ENCODE results near the gene NDUFB10. TPM values are rescaled to one million over a fixed set of nuclear protein-coding genes. Genes with fewer than 3 reads are reported as not detected.

Gene NDUFB10
- total and polyA plus RNA-seq, 2 donors from 2014 or later, result 123 to 432 TPM

GRCh38 chr16:1984347-1985225 lies 25.2 kb downstream of the NDUFB10 start:
- FAIRE-seq (no peak), DNase-seq (peak in 3 of 5 donors; percentile 29 to 84 (median 45))
- H3K9me3 ChIP-seq (ENCODE audit: control insufficient read depth in 2 of 3, insufficient read depth in 1 of 3, low read length in 3 of 3), result no peaks in the 10 kb centered on the region
- peaks cover 0 to 12% (median 8%) of the 10 kb centered on the region in 3 donors for H3K36me3 ChIP-seq (ENCODE audit: control insufficient read depth in 2 of 3, insufficient read depth in 3 of 3, low read length in 3 of 3)
- H3K27me3 ChIP-seq (ENCODE audit: control insufficient read depth, insufficient read depth, low read length), result peaks cover 43% of the 10 kb centered on the region
- H3K9ac ChIP-seq (ENCODE audit: low read length in 3 of 3), result peak overlapping the region in 2 of 3 donors; percentile 8 to 67
- H3K4me1 ChIP-seq (ENCODE audit: control insufficient read depth in 2 of 3, insufficient read depth in 2 of 3, low read depth in 1 of 3, low read length in 3 of 3), result peaks cover 0 to 21% (median 8%) of the 10 kb centered on the region in 3 donors
- intact Hi-C loops (cut with DNase I), result no loop called here
- H3K4me3 ChIP-seq (ENCODE audit: low read length in 3 of 3), result peak overlapping the region; percentile 1 to 67 (median 56)
- peak overlapping the region in 1 of 2 donors; percentile 51 for H3K27ac ChIP-seq (ENCODE audit: low read depth in 2 of 2, low read length in 2 of 2)
- TF ChIP-seq CTCF (IDR thresholded peaks at IDR 0.05; ENCODE audit: borderline replicate concordance, extremely low read depth, insufficient read depth), result no peak

GRCh38 chr16:1985466-1986150 lies 26.3 kb downstream of the NDUFB10 start:
- Histone ChIP-seq H3K36me3 (ENCODE audit: control insufficient read depth in 2 of 3, insufficient read depth in 3 of 3, low read length in 3 of 3) (peaks cover 0 to 12% (median 8%) of the 10 kb centered on the region in 3 donors), H3K9me3 (ENCODE audit: control insufficient read depth in 2 of 3, insufficient read depth in 1 of 3, low read length in 3 of 3) (no peaks in the 10 kb centered on the region), H3K27me3 (ENCODE audit: control insufficient read depth, insufficient read depth, low read length) (peaks cover 38% of the 10 kb centered on the region), H3K27ac (ENCODE audit: low read depth in 2 of 2, low read length in 2 of 2) (no peak overlapping the region), H3K4me3 (ENCODE audit: low read length in 3 of 3) (no peak overlapping the region), H3K9ac (ENCODE audit: low read length in 3 of 3) (peak overlapping the region in 1 of 3 donors; percentile 67), H3K4me1 (ENCODE audit: control insufficient read depth in 2 of 3, insufficient read depth in 2 of 3, low read depth in 1 of 3, low read length in 3 of 3) (peaks cover 0 to 22% (median 8%) of the 10 kb centered on the region in 3 donors)
- no peak for TF ChIP-seq CTCF (IDR thresholded peaks at IDR 0.05; ENCODE audit: borderline replicate concordance, extremely low read depth, insufficient read depth)
- intact Hi-C loops (cut with DNase I), result no loop called here
- FAIRE-seq (no peak), DNase-seq (no peak)

- Histone ChIP-seq H3K27me3 (ENCODE audit: control insufficient read depth, insufficient read depth, low read length) (peaks cover 28% of the 10 kb centered on the region), H3K9me3 (ENCODE audit: control insufficient read depth in 2 of 3, insufficient read depth in 1 of 3, low read length in 3 of 3) (no peaks in the 10 kb centered on the region), H3K4me3 (ENCODE audit: low read length in 3 of 3) (no peak overlapping the region), H3K9ac (ENCODE audit: low read length in 3 of 3) (no peak overlapping the region), H3K27ac (ENCODE audit: low read depth in 2 of 2, low read length in 2 of 2) (no peak overlapping the region), H3K4me1 (ENCODE audit: control insufficient read depth in 2 of 3, insufficient read depth in 2 of 3, low read depth in 1 of 3, low read length in 3 of 3) (peaks cover 0 to 29% (median 8%) of the 10 kb centered on the region in 3 donors), H3K36me3 (ENCODE audit: control insufficient read depth in 2 of 3, insufficient read depth in 3 of 3, low read length in 3 of 3) (peaks cover 0 to 12% (median 8%) of the 10 kb centered on the region in 3 donors)
- no peak for FAIRE-seq
- intact Hi-C loops (cut with DNase I), result no loop called here
- TF ChIP-seq CTCF (IDR thresholded peaks at IDR 0.05; ENCODE audit: borderline replicate concordance, extremely low read depth, insufficient read depth), result no peak
- no peak for DNase-seq
Observed at GRCh38 chr16:1987198-1987597, 27.9 kb downstream of the NDUFB10 start.
